B cell (primary cell): ENCODE measurements around the gene CDH12. TPM values are rescaled to one million over a fixed set of nuclear protein-coding genes. Genes with fewer than 3 reads are reported as not detected.

Experiments used
- ATAC-seq: fragments of 200-7000 bp; cut with Tn5 transposase; one replicate; pipeline ENCODE4 v1.10.0; 2021; ENCODE audit warnings: low read depth, mild to moderate bottlenecking, moderate number of reproducible peaks, moderate library complexity
- CTCF ChIA-PET: fragments of 350-600 bp; sonication (Branson Sonifier 250); formaldehyde crosslinking; loops from one replicate; lab custom pipeline; 2021; ENCODE audit warnings: antibody characterized with exemption, inconsistent platforms; lab: Charles Lee
- POLR2A ChIA-PET: fragments of 350-600 bp; sonication (Branson Sonifier 250); formaldehyde crosslinking; loops from one replicate; lab custom pipeline; 2021; ENCODE audit warnings: antibody characterized with exemption; lab: Charles Lee
- DNase-seq: peaks from one replicate; pipeline ENCODE4 v3.0.0; 2013
- H2AFZ ChIP-seq: 2 replicates; pipeline ENCODE4 v1.6.1; 2012; ENCODE audit warnings: mild to moderate bottlenecking, low read depth, low read length; ENCODE audit not compliant: insufficient read depth, poor library complexity, severe bottlenecking
- H3K27ac ChIP-seq, 2 donors: 1 replicate in 1 of 2; 2 replicates in 1 of 2; pipeline ENCODE4 v1.5.1; 2012 to 2013; ENCODE audit warnings: low read length in 2 of 2, mild to moderate bottlenecking in 2 of 2, moderate library complexity in 1 of 2
- H3K27me3 ChIP-seq, 4 experiments: fragments of 200-600 bp in 1 of 4; sonication (generic) in 1 of 4; replicated peaks in 1 of 4; 1 replicate in 2 of 4; 2 replicates in 2 of 4; pipeline versions ENCODE4 v1.6.1 to v1.7.0; 2013 to 2016; ENCODE audit warnings: low read length in 3 of 4, mild to moderate bottlenecking in 2 of 4, mixed read lengths in 1 of 4, moderate library complexity in 1 of 4; ENCODE audit not compliant: insufficient read depth in 4 of 4, control insufficient read depth in 3 of 4; ENCODE audit errors: control extremely low read depth in 1 of 4
- H3K36me3 ChIP-seq, 2 experiments: replicated peaks in 1 of 2; 1 replicate in 1 of 2; 2 replicates in 1 of 2; pipeline versions ENCODE4 v1.6.1 to v1.7.1; 2013; ENCODE audit warnings: low read length in 1 of 2; ENCODE audit not compliant: insufficient read depth in 2 of 2, control insufficient read depth in 1 of 2; ENCODE audit errors: control extremely low read depth in 1 of 2, extremely low read depth in 1 of 2
- H3K4me1 ChIP-seq, 2 donors: fragments of 200-600 bp in 1 of 2; sonication (generic) in 1 of 2; 1 replicate in 1 of 2; 2 replicates in 1 of 2; pipeline versions ENCODE4 v1.5.1 to v1.6.1; 2013 to 2017; ENCODE audit warnings: low read length in 2 of 2; ENCODE audit not compliant: control insufficient read depth in 2 of 2, insufficient read depth in 2 of 2
- H3K4me2 ChIP-seq: replicated peaks from 2 replicates; pipeline ENCODE3; 2012; ENCODE audit warnings: mild to moderate bottlenecking, low read depth, low read length; ENCODE audit not compliant: poor library complexity, severe bottlenecking
- H3K4me3 ChIP-seq, 5 experiments: fragments of 200-600 bp in 1 of 5; sonication (generic) in 1 of 5; 1 replicate in 3 of 5; 2 replicates in 2 of 5; pipeline versions ENCODE4 v1.5.1 to v1.7.0; 2011 to 2016; ENCODE audit warnings: low read length in 4 of 5, mild to moderate bottlenecking in 4 of 5, low read depth in 2 of 5, control low read depth in 1 of 5, moderate library complexity in 1 of 5; ENCODE audit not compliant: insufficient read depth in 1 of 5; ENCODE audit errors: control extremely low read depth in 1 of 5, extremely low read depth in 1 of 5
- H3K79me2 ChIP-seq: fragments of 200-600 bp; sonication (generic); one replicate; pipeline ENCODE4 v1.6.0; 2016; ENCODE audit warnings: low read length; ENCODE audit not compliant: control insufficient read depth, insufficient read depth
- H3K9ac ChIP-seq: fragments of 200-600 bp; sonication (generic); 2 replicates; pipeline ENCODE4 v1.6.1; 2017; ENCODE audit warnings: mild to moderate bottlenecking, low read length, moderate library complexity
- H3K9me3 ChIP-seq, 3 donors: one replicate each; pipeline versions ENCODE4 v1.6.1 to v1.7.1; 2013; ENCODE audit warnings: low read length in 2 of 3; ENCODE audit not compliant: control insufficient read depth in 2 of 3, insufficient read depth in 1 of 3; ENCODE audit errors: control extremely low read depth in 1 of 3
- H4K20me1 ChIP-seq: 2 replicates; pipeline ENCODE4 v1.6.0; 2012; ENCODE audit warnings: mild to moderate bottlenecking, low read length; ENCODE audit not compliant: insufficient read depth, control insufficient read depth, poor library complexity, severe bottlenecking
- H3K27ac Mint-ChIP-seq: one replicate; pipeline ENCODE4 v1.8.0; 2021; ENCODE audit warnings: mixed read lengths
- H3K27me3 Mint-ChIP-seq: one replicate; pipeline ENCODE4 v1.8.0; 2021; ENCODE audit warnings: mixed read lengths
- H3K4me1 Mint-ChIP-seq: one replicate; pipeline ENCODE4 v1.8.0; 2021; ENCODE audit warnings: mixed read lengths
- H3K4me3 Mint-ChIP-seq: one replicate; pipeline ENCODE4 v1.8.0; 2021; ENCODE audit warnings: mixed read lengths
- H3K9me3 Mint-ChIP-seq: one replicate; pipeline ENCODE4 v1.8.0; 2022; ENCODE audit warnings: mixed read lengths; ENCODE audit not compliant: insufficient read depth
- CTCF ChIP-seq: fragments of 200-600 bp; IDR thresholded peaks from one replicate; pipeline ENCODE4 v1.8.0; 2022; ENCODE audit warnings: antibody characterized with exemption, mild to moderate bottlenecking
- EZH2 ChIP-seq: IDR thresholded peaks from 2 replicates; pipeline ENCODE4 v1.6.1; 2012; ENCODE audit warnings: borderline replicate concordance, low read depth, mild to moderate bottlenecking, moderate library complexity, low read length; ENCODE audit not compliant: insufficient read depth, poor library complexity, severe bottlenecking
- WGBS: methylation state at CpG from one replicate; pipeline ENCODE4 v1.1.5; 2013; ENCODE audit warnings: missing lambda C conversion rate; ENCODE audit not compliant: insufficient coverage; 5-methylcytosine and 5-hydroxymethylcytosine counted together
- intact Hi-C: fragments of 100-400 bp; cut with micrococcal nuclease; formaldehyde crosslinking; loops from one replicate; pipeline ENCODE4 v1.10.0; 2022
- polyA plus RNA-seq: library from polyadenylated mRNA; depleted of rRNA; stranded (reverse); fragments of >200 nt; gene quantifications from 2 replicates; pipeline ENCODE4 v1.2.3, GENCODE V29; 2012
- total RNA-seq, 2 donors: library from RNA; stranded (reverse); fragments of 120-200 nt in 1 of 2; gene quantifications; 1 replicate in 1 of 2; 2 replicates in 1 of 2; pipeline versions ENCODE4 v1.2.3 to v1.2.4, GENCODE V29; 2013 to 2022

Gene CDH12
- total and polyA plus RNA-seq, 2 donors (not counting 1 experiment from before 2014, with no cell fraction given): not detected

- H4K20me1 ChIP-seq: no peaks in the 10 kb centered on the region
- no peak overlapping the region for H3K27ac ChIP-seq
- no peaks in the 10 kb centered on the region for H3K4me1 ChIP-seq
- no peak overlapping the region for H3K9ac ChIP-seq
- H3K4me3 ChIP-seq: no peak overlapping the region
- no peak overlapping the region for H2AFZ ChIP-seq
- intact Hi-C loops: no loop called here
- no peak for TF ChIP-seq CTCF
- TF ChIP-seq EZH2: no peak
- Mint-ChIP-seq H3K27ac (no peak overlapping the region), H3K4me1 (no peaks in the 10 kb centered on the region), H3K4me3 (no peak overlapping the region), H3K27me3 (no peaks in the 10 kb centered on the region), H3K9me3 (no peaks in the 10 kb centered on the region)
- no peak for DNase-seq
- no peaks in the 10 kb centered on the region for H3K79me2 ChIP-seq
- ChIA-PET POLR2A (no interaction called here), CTCF (no interaction called here)
- no peaks in the 10 kb centered on the region for H3K36me3 ChIP-seq
- no peak overlapping the region for H3K4me2 ChIP-seq
- H3K9me3 ChIP-seq: no peaks in the 10 kb centered on the region
- ATAC-seq: no peak
- no CpG with 5 or more reads among the region's 2 CpGs for WGBS
- H3K27me3 ChIP-seq: no peaks in the 10 kb centered on the region
These were observed 994.7 kb downstream of the CDH12 start for GRCh38 chr5:21858441-21858840.

GRCh38 chr5:21856987-21857386, 996.2 kb downstream of the CDH12 start:
- no peaks in the 10 kb centered on the region for H4K20me1 ChIP-seq
- no peaks in the 10 kb centered on the region for H3K9me3 Mint-ChIP-seq
- H3K27me3 Mint-ChIP-seq: no peaks in the 10 kb centered on the region
- H3K27ac Mint-ChIP-seq: no peak overlapping the region
- no peak overlapping the region for H3K9ac ChIP-seq
- intact Hi-C loops: no loop called here
- H3K27me3 ChIP-seq: no peaks in the 10 kb centered on the region
- H3K4me3 Mint-ChIP-seq: no peak overlapping the region
- WGBS: 95% methylated on average over 2 of the region's 3 CpGs
- H3K27ac ChIP-seq: no peak overlapping the region
- H3K36me3 ChIP-seq: no peaks in the 10 kb centered on the region
- no peaks in the 10 kb centered on the region for H3K4me1 Mint-ChIP-seq
- DNase-seq (no peak), ATAC-seq (no peak)
- ChIA-PET POLR2A (no interaction called here), CTCF (no interaction called here)
- TF ChIP-seq CTCF: no peak
- no peak for TF ChIP-seq EZH2
- H3K4me3 ChIP-seq: no peak overlapping the region
- H3K4me2 ChIP-seq: no peak overlapping the region
- no peaks in the 10 kb centered on the region for H3K4me1 ChIP-seq
- H3K9me3 ChIP-seq: no peaks in the 10 kb centered on the region
- no peak overlapping the region for H2AFZ ChIP-seq
- no peaks in the 10 kb centered on the region for H3K79me2 ChIP-seq
